Caco-2 (cell line): Measurements from ENCODE around the gene RAB21. TPM values are rescaled to one million over a fixed set of nuclear protein-coding genes. Genes with fewer than 3 reads are reported as not detected.

Experiments
- BruUV-seq: library from RNA; stranded (reverse); fragments of 400-500 nt; replicated peaks from 2 replicates; lab custom pipeline; 2021; lab: Mats Ljungman, UMichigan
- CTCF ChIA-PET: fragments of 300-600 bp; sonication (Branson Sonifier 250); formaldehyde crosslinking; loops from one replicate; lab custom pipeline; 2022; ENCODE audit warnings: antibody characterized with exemption; lab: Charles Lee
- POLR2A ChIA-PET: fragments of 300-600 bp; sonication (Branson Sonifier 250); formaldehyde crosslinking; loops from one replicate; lab custom pipeline; 2022; ENCODE audit warnings: antibody characterized with exemption; lab: Charles Lee
- DNase-seq, 2 experiments: peaks; one replicate each; pipeline versions ENCODE4 v3.0.0 to v3.0.0-alpha.2; 2020 to 2022
- H3K27me3 ChIP-seq: replicated peaks from 2 replicates; pipeline ENCODE4 v1.6.0; 2011; ENCODE audit warnings: low read length; ENCODE audit not compliant: control insufficient read depth, insufficient read depth
- H3K36me3 ChIP-seq: 2 replicates; pipeline ENCODE4 v1.5.1; 2011; ENCODE audit warnings: low read length; ENCODE audit not compliant: control insufficient read depth, insufficient read depth
- H3K4me1 ChIP-seq: fragments of 250-450 bp; sonication (Bioruptor Pico); 2 replicates; pipeline ENCODE4 v1.5.1; 2020; ENCODE audit warnings: mild to moderate bottlenecking
- H3K4me3 ChIP-seq: 2 replicates; pipeline ENCODE4 v1.5.1; 2011; ENCODE audit warnings: low read depth, mild to moderate bottlenecking, control low read depth, low read length
- H3K9me3 ChIP-seq: fragments of 250-450 bp; sonication (Bioruptor Pico); 2 replicates; pipeline ENCODE4 v1.5.1; 2020; ENCODE audit warnings: mild to moderate bottlenecking, moderate library complexity
- H3K27ac Mint-ChIP-seq: one replicate; pipeline ENCODE4 v1.8.0; 2022; ENCODE audit warnings: mixed read lengths; ENCODE audit not compliant: unreplicated experiment
- H3K27me3 Mint-ChIP-seq: one replicate; pipeline ENCODE4 v1.8.0; 2022; ENCODE audit warnings: mixed read lengths; ENCODE audit not compliant: insufficient read depth, unreplicated experiment
- H3K36me3 Mint-ChIP-seq: one replicate; pipeline ENCODE4 v1.8.0; 2022; ENCODE audit warnings: mild to moderate bottlenecking, mixed read lengths; ENCODE audit not compliant: insufficient read depth, unreplicated experiment
- H3K4me1 Mint-ChIP-seq: one replicate; pipeline ENCODE4 v1.8.0; 2022; ENCODE audit warnings: low read depth, mixed read lengths; ENCODE audit not compliant: unreplicated experiment
- H3K4me3 Mint-ChIP-seq: one replicate; pipeline ENCODE4 v1.8.0; 2022; ENCODE audit warnings: mild to moderate bottlenecking, moderate library complexity, mixed read lengths; ENCODE audit not compliant: unreplicated experiment
- H3K9me3 Mint-ChIP-seq: one replicate; pipeline ENCODE4 v1.8.0; 2022; ENCODE audit warnings: mixed read lengths; ENCODE audit not compliant: unreplicated experiment
- intact Hi-C: fragments of 100-400 bp; cut with micrococcal nuclease; formaldehyde crosslinking; loops from one replicate; pipeline ENCODE4 v1.10.0; 2022; ENCODE audit not compliant: unreplicated experiment
- total RNA-seq: library from RNA; stranded (reverse); gene quantifications from 2 replicates; pipeline ENCODE4 v1.2.3, GENCODE V29; 2022
- TF ChIP-seq, protein P1 (sequence below), 2 experiments: fragments of 200-600 bp in 1 of 2; IDR thresholded peaks; 1 replicate in 1 of 2; 2 replicates in 1 of 2; pipeline versions ENCODE4 v1.5.1 to v1.8.0; 2011 to 2022; ENCODE audit warnings: antibody characterized with exemption in 1 of 2, control low read depth in 1 of 2, inconsistent platforms in 1 of 2, low read depth in 1 of 2, low read length in 1 of 2, mild to moderate bottlenecking in 1 of 2, moderate library complexity in 1 of 2; ENCODE audit not compliant: insufficient read depth in 1 of 2, severe bottlenecking in 1 of 2, unreplicated experiment in 1 of 2

Gene RAB21
- total RNA-seq, 1 experiment from 2014 or later = 72.0 TPM

DNA sequence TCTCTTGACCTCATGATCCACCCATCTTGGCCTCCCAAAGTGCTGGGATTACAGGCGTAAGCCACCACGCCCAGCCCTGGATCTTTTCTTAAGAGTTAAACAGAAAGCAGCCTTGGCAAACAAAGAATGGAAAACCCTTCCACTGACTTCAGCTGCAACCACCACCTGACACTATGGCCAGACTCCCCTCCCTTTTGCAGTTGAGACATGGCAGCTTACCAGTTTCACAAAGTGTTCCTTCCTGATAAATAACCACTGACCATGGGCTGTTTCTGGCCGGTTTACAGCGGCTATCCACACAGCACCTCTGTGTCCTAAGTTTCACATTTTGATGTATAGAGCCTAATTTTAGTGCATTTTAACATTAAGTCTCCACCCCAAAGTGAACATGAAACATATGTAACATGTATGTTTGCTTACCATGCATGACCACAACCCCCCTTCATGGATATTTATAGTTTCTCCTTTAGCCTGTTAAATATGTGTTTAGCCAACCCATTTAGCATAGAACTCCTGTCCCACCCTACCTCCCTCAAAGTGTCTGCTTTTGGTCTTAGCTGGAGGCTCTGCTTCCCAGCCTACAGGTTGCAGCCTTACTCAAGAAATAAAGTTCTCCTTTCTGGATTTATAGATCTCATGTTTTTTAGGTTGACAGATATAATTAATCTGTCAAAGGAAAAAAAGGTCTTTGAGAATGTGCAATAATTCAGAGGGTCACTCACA lies 32.7 kb upstream of the RAB21 start:
- no peaks in the 10 kb centered on the region for H3K27me3 ChIP-seq
- H3K9me3 ChIP-seq = 0 out of 2 replicates have a peak, but pooled peaks cover 4% of the 10 kb centered on the region
- BruUV-seq = no TSS peak
- ChIA-PET CTCF (no interaction called here), POLR2A (no interaction called here)
- H3K4me3 ChIP-seq = no peak overlapping the region
- no peak for DNase-seq
- TF ChIP-seq, protein P1, sequence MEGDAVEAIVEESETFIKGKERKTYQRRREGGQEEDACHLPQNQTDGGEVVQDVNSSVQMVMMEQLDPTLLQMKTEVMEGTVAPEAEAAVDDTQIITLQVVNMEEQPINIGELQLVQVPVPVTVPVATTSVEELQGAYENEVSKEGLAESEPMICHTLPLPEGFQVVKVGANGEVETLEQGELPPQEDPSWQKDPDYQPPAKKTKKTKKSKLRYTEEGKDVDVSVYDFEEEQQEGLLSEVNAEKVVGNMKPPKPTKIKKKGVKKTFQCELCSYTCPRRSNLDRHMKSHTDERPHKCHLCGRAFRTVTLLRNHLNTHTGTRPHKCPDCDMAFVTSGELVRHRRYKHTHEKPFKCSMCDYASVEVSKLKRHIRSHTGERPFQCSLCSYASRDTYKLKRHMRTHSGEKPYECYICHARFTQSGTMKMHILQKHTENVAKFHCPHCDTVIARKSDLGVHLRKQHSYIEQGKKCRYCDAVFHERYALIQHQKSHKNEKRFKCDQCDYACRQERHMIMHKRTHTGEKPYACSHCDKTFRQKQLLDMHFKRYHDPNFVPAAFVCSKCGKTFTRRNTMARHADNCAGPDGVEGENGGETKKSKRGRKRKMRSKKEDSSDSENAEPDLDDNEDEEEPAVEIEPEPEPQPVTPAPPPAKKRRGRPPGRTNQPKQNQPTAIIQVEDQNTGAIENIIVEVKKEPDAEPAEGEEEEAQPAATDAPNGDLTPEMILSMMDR (IDR thresholded peaks at IDR 0.05; ENCODE audit: insufficient read depth in 1 of 2, low read depth in 1 of 2, low read length in 1 of 2, severe bottlenecking in 1 of 2, unreplicated experiment in 1 of 2) = no peak
- Mint-ChIP-seq H3K27ac (no peak overlapping the region), H3K4me1 (peaks cover 6% of the 10 kb centered on the region), H3K9me3 (no peaks in the 10 kb centered on the region), H3K27me3 (peaks cover 2% of the 10 kb centered on the region), H3K4me3 (no peak overlapping the region), H3K36me3 (no peaks in the 10 kb centered on the region)
- H3K4me1 ChIP-seq = no peaks in the 10 kb centered on the region
- H3K36me3 ChIP-seq = no peaks in the 10 kb centered on the region
- intact Hi-C loops = no loop called here

DNA sequence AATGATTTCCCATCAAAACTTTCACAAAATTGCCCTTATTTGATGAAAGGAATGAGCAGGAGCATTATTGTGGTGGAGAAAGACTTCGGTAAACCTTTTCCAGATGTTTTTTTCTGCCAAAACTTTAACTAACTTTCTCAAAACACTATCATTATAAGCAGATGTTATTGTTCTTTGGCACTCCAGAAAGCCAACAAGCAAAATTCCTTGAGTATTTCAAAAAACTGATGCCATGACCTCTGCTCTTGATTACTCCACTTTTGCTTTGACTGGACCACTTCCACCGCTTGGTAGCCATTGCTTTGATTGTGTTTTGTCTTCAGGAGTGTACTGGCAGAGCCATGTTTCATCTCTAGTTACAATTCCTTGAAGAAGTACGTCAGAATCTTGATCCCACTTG lies 29.7 kb upstream of the RAB21 start:
- H3K36me3 ChIP-seq = no peaks in the 10 kb centered on the region
- H3K4me1 ChIP-seq = no peaks in the 10 kb centered on the region
- Mint-ChIP-seq H3K4me1 (no peaks in the 10 kb centered on the region), H3K27me3 (no peaks in the 10 kb centered on the region), H3K27ac (no peak overlapping the region), H3K36me3 (no peaks in the 10 kb centered on the region), H3K9me3 (no peaks in the 10 kb centered on the region), H3K4me3 (no peak overlapping the region)
- H3K27me3 ChIP-seq = no peaks in the 10 kb centered on the region
- ChIA-PET CTCF (no interaction called here), POLR2A (no interaction called here)
- DNase-seq = no peak
- TF ChIP-seq, protein P1 (IDR thresholded peaks at IDR 0.05; ENCODE audit: insufficient read depth in 1 of 2, low read depth in 1 of 2, low read length in 1 of 2, severe bottlenecking in 1 of 2, unreplicated experiment in 1 of 2) = no peak
- BruUV-seq = no TSS peak
- H3K4me3 ChIP-seq = no peak overlapping the region
- intact Hi-C loops = no loop called here
- H3K9me3 ChIP-seq = 0 out of 2 replicates have a peak, but pooled peaks cover 4% of the 10 kb centered on the region

DNA sequence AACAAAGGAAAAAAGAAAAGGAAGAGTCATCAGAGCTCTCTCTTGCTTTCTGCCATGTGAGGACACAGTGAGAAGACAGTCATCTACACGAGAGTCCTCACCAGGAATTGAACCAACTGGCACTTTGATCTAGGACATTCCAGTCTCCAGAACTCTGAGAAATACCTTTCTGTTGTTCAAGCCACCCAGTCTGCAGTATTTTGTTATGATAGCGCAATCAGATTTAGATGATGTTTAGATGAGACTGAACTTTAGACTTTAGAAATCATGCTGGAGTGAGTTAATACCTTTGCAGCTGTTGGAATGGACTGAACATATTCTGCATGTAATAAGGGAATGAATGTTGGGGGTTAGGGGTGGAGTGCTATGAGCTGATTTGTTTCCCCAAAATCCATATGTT lies 28.1 kb upstream of the RAB21 start:
- Mint-ChIP-seq H3K27ac (no peak overlapping the region), H3K36me3 (no peaks in the 10 kb centered on the region), H3K4me1 (peaks cover 6% of the 10 kb centered on the region), H3K9me3 (no peaks in the 10 kb centered on the region), H3K4me3 (no peak overlapping the region), H3K27me3 (no peaks in the 10 kb centered on the region)
- Histone ChIP-seq H3K9me3 (0 out of 2 replicates have a peak, but pooled peaks cover 4% of the 10 kb centered on the region), H3K36me3 (no peaks in the 10 kb centered on the region), H3K4me1 (no peaks in the 10 kb centered on the region), H3K4me3 (no peak overlapping the region), H3K27me3 (no peaks in the 10 kb centered on the region)
- no peak for DNase-seq
- POLR2A ChIA-PET = no interaction called here
- TF ChIP-seq, protein P1 (IDR thresholded peaks at IDR 0.05; ENCODE audit: insufficient read depth in 1 of 2, low read depth in 1 of 2, low read length in 1 of 2, severe bottlenecking in 1 of 2, unreplicated experiment in 1 of 2) = no peak
- intact Hi-C loops = no loop called here
- CTCF ChIA-PET = no interaction called here
- no TSS peak for BruUV-seq
